GM12891 (cell line): ENCODE data around the gene STK24.

Experiments
- DNase-seq: peaks from one replicate; pipeline ENCODE4 v3.0.0; 2011; ENCODE audit warnings: low spot score; ENCODE audit not compliant: insufficient read length
- FAIRE-seq: peaks from 2 replicates; lab custom pipeline; 2011; peaks lifted over from hg19 to GRCh38; lab: Jason Lieb, UNC
- PAX5 ChIP-seq: IDR thresholded peaks from 2 replicates; pipeline ENCODE4 v1.6.1; 2011; ENCODE audit warnings: low read length, moderate library complexity, mild to moderate bottlenecking; ENCODE audit not compliant: insufficient read depth, severe bottlenecking
- POLR2A ChIP-seq: IDR thresholded peaks from 2 replicates; pipeline ENCODE4 v1.6.1; 2011; ENCODE audit warnings: low read depth, low read length, control low read depth
- POLR2AphosphoS5 ChIP-seq: IDR thresholded peaks from 2 replicates; pipeline ENCODE4 v1.6.1; 2011; ENCODE audit warnings: low read depth, low read length, control low read depth
- POU2F2 ChIP-seq: IDR thresholded peaks from 2 replicates; pipeline ENCODE4 v1.6.1; 2011; ENCODE audit warnings: low read depth, mild to moderate bottlenecking, control low read depth, low read length, moderate library complexity
- SPI1 ChIP-seq: IDR thresholded peaks from 2 replicates; pipeline ENCODE4 v1.6.1; 2011; ENCODE audit warnings: low read depth, low read length, control low read depth
- TAF1 ChIP-seq: IDR thresholded peaks from 2 replicates; pipeline ENCODE4 v1.6.1; 2011; ENCODE audit warnings: low read depth, low read length, control low read depth

The STK24 gene

GRCh38 chr13:98487016-98487415, 89.9 kb downstream of the STK24 start:
- no peak for FAIRE-seq
- no peak for TF ChIP-seq POU2F2
- no peak for TF ChIP-seq TAF1
- no peak for TF ChIP-seq SPI1
- TF ChIP-seq POLR2AphosphoS5: no peak
- TF ChIP-seq PAX5: no peak
- no peak for TF ChIP-seq POLR2A
- no peak for DNase-seq

DNA sequence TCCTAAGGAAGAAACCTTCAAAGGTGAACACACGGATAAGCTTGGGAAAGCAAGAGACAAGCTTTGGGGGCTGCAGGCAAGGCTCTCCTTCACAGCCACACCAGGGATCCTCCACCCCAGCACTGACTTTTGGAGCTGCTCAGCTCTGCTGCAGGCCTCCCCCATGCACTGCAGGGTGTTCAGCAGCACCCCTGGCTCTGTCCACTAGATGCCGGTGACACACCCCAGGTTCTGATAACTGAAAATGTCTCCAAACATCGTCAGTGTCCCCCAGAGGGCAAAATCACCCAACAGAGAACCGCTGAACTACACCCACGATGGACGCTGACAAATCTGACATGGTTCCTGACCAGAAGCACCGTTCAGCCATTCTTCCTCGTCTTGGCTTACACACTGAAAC, 90.5 kb downstream of the STK24 start:
- FAIRE-seq (peak; percentile 69), DNase-seq (no peak)
- TF ChIP-seq SPI1 (no peak), PAX5 (no peak), POLR2A (no peak), POLR2AphosphoS5 (no peak), TAF1 (no peak), POU2F2 (no peak)

GRCh38 chr13:98485561-98485960, 91.3 kb downstream of the STK24 start:
- DNase-seq: no peak
- TF ChIP-seq PAX5 (no peak), POU2F2 (no peak), SPI1 (no peak), TAF1 (no peak), POLR2A (no peak)
- FAIRE-seq: no peak

- TF ChIP-seq TAF1 (0 out of 2 replicates have a peak, but pooled peaks have one; percentile 23), SPI1 (no peak), PAX5 (peak; percentile 45), POU2F2 (no peak), POLR2A (peak; percentile 19; the same call in 1 of the 2 replicates)
- peak; percentile 82 for FAIRE-seq
- no peak for DNase-seq
Observed at GRCh38 chr13:98484289-98485219, 92.4 kb downstream of the STK24 start.

DNA sequence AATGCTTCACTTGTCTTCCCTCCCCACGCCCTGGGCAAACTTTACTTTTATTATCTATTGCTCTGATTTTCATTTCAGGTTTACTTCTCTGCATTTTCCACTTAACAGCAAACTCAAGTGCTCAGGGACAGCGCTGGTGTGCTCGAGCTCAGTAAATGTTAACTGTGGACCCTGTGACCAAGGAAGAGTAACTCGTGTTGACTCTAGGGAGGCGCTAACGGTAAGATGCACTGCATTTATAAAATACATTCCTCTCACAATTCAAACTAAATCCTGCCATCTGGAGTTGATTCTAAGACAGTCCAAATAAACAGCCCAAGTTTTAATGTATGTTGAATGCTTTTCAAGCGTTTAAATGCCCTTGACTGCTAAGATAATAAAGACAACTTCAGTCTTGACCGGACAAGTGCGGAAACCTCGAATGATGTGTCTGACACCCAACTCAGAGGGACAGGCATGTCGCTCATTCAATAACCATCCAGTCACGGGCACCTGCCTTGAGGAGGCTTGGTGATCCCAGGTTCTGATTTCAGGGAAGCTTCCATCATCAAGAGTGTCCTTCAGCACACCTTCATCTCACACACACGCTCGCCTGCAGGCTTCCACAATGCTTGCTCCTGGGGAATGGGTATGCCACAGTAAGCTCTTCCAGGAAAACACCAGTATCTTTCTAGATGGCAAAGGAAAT, 93.2 kb downstream of the STK24 start:
- DNase-seq (no peak), FAIRE-seq (peak; percentile 20)
- TF ChIP-seq POLR2A (no peak), SPI1 (no peak), POLR2AphosphoS5 (no peak), POU2F2 (no peak), TAF1 (no peak), PAX5 (no peak)

- FAIRE-seq (peak; percentile 50), DNase-seq (no peak)
- no peak for TF ChIP-seq TAF1
- no peak for TF ChIP-seq POLR2AphosphoS5
- TF ChIP-seq PAX5: no peak
- TF ChIP-seq SPI1: no peak
- no peak; the same call in 1 of the 2 replicates for TF ChIP-seq POLR2A
- no peak for TF ChIP-seq POU2F2
Observed at GRCh38 chr13:98482476-98483444, 94.1 kb downstream of the STK24 start.

- FAIRE-seq (peak; percentile 97), DNase-seq (peak; percentile 41)
- TF ChIP-seq SPI1: no peak
- TF ChIP-seq TAF1: no peak
- TF ChIP-seq PAX5: no peak
- TF ChIP-seq POU2F2: 0 out of 2 replicates have a peak, but pooled peaks have one; percentile 47
- TF ChIP-seq POLR2AphosphoS5: peak; percentile 44; the same call in 1 of the 2 replicates
- no peak for TF ChIP-seq POLR2A
Observed at GRCh38 chr13:98480915-98481877, 95.7 kb downstream of the STK24 start.

DNA sequence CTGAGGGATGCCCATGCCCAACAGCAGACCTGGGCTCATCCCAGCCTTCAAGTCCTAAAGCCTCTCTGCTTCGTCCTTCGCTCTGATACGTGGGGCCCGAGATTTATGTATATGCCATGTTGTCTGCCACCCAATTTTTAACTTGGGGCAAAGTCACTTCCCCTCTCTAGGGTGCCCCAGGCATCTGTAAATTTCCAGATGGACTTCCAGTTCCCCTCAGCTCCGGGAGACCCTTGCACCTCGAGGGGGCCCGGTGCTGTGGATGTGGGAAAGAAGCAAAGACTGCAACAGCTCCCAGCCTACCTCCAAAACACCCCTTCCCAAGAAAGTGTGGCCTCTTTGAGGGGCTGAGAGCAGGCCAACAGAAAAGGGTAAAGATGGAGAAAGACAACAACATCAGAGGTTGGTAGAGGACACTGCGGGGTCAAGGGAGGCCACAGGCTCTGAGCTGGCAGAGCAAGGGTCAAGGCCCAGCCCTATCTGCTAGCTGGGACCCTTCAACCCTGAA, 97.4 kb downstream of the STK24 start:
- DNase-seq (no peak), FAIRE-seq (no peak)
- TF ChIP-seq POLR2AphosphoS5 (no peak), TAF1 (no peak), SPI1 (no peak), POLR2A (no peak), POU2F2 (no peak), PAX5 (no peak)
